ENCODE data around the gene MVB12B. TPM values are rescaled to one million over a fixed set of nuclear protein-coding genes. Genes with fewer than 3 reads are reported as not detected.
A peak's percentile ranks its signal among the peaks of the same experiment; 100 is the strongest.

MVB12B gene
- total and polyA plus RNA-seq, 2 of the 13 experiments (the other 11 are each of a cell fraction or from before 2014, with no cell fraction given): 12.1 to 30.1 TPM

DNA sequence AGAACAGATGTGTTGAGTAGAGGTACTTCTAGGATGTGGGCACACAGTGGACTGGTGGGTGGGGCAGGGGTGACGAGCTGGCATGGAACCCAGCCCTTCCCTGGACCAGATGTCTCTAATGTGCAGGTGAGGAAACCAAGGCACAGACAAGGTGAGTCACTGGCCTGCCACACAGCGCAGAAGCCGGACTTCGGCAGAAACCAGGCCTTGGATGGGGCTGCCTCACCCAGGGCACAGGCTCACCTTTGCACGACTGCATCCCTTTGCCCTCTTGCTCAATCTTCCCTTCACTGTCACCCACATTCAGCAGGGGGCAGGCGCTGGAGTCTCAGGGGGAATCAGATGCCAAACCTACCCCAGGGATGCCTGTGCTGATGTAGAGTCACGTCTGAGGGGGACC is 221.7 kb downstream of the MVB12B start (continued):
- TF ChIP-seq, protein P1, sequence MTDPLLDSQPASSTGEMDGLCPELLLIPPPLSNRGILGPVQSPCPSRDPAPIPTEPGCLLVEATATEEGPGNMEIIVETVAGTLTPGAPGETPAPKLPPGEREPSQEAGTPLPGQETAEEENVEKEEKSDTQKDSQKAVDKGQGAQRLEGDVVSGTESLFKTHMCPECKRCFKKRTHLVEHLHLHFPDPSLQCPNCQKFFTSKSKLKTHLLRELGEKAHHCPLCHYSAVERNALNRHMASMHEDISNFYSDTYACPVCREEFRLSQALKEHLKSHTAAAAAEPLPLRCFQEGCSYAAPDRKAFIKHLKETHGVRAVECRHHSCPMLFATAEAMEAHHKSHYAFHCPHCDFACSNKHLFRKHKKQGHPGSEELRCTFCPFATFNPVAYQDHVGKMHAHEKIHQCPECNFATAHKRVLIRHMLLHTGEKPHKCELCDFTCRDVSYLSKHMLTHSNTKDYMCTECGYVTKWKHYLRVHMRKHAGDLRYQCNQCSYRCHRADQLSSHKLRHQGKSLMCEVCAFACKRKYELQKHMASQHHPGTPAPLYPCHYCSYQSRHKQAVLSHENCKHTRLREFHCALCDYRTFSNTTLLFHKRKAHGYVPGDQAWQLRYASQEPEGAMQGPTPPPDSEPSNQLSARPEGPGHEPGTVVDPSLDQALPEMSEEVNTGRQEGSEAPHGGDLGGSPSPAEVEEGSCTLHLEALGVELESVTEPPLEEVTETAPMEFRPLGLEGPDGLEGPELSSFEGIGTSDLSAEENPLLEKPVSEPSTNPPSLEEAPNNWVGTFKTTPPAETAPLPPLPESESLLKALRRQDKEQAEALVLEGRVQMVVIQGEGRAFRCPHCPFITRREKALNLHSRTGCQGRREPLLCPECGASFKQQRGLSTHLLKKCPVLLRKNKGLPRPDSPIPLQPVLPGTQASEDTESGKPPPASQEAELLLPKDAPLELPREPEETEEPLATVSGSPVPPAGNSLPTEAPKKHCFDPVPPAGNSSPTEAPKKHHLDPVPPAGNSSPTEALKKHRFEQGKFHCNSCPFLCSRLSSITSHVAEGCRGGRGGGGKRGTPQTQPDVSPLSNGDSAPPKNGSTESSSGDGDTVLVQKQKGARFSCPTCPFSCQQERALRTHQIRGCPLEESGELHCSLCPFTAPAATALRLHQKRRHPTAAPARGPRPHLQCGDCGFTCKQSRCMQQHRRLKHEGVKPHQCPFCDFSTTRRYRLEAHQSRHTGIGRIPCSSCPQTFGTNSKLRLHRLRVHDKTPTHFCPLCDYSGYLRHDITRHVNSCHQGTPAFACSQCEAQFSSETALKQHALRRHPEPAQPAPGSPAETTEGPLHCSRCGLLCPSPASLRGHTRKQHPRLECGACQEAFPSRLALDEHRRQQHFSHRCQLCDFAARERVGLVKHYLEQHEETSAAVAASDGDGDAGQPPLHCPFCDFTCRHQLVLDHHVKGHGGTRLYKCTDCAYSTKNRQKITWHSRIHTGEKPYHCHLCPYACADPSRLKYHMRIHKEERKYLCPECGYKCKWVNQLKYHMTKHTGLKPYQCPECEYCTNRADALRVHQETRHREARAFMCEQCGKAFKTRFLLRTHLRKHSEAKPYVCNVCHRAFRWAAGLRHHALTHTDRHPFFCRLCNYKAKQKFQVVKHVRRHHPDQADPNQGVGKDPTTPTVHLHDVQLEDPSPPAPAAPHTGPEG (CRISPR knock-in tag; IDR thresholded peaks at IDR 0.05): no peak
- TF ChIP-seq, protein P2, sequence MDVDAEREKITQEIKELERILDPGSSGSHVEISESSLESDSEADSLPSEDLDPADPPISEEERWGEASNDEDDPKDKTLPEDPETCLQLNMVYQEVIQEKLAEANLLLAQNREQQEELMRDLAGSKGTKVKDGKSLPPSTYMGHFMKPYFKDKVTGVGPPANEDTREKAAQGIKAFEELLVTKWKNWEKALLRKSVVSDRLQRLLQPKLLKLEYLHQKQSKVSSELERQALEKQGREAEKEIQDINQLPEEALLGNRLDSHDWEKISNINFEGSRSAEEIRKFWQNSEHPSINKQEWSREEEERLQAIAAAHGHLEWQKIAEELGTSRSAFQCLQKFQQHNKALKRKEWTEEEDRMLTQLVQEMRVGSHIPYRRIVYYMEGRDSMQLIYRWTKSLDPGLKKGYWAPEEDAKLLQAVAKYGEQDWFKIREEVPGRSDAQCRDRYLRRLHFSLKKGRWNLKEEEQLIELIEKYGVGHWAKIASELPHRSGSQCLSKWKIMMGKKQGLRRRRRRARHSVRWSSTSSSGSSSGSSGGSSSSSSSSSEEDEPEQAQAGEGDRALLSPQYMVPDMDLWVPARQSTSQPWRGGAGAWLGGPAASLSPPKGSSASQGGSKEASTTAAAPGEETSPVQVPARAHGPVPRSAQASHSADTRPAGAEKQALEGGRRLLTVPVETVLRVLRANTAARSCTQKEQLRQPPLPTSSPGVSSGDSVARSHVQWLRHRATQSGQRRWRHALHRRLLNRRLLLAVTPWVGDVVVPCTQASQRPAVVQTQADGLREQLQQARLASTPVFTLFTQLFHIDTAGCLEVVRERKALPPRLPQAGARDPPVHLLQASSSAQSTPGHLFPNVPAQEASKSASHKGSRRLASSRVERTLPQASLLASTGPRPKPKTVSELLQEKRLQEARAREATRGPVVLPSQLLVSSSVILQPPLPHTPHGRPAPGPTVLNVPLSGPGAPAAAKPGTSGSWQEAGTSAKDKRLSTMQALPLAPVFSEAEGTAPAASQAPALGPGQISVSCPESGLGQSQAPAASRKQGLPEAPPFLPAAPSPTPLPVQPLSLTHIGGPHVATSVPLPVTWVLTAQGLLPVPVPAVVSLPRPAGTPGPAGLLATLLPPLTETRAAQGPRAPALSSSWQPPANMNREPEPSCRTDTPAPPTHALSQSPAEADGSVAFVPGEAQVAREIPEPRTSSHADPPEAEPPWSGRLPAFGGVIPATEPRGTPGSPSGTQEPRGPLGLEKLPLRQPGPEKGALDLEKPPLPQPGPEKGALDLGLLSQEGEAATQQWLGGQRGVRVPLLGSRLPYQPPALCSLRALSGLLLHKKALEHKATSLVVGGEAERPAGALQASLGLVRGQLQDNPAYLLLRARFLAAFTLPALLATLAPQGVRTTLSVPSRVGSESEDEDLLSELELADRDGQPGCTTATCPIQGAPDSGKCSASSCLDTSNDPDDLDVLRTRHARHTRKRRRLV (CRISPR knock-in tag; IDR thresholded peaks at IDR 0.05): no peak
- TF ChIP-seq, protein P3, sequence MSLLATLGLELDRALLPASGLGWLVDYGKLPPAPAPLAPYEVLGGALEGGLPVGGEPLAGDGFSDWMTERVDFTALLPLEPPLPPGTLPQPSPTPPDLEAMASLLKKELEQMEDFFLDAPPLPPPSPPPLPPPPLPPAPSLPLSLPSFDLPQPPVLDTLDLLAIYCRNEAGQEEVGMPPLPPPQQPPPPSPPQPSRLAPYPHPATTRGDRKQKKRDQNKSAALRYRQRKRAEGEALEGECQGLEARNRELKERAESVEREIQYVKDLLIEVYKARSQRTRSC (CRISPR knock-in tag; IDR thresholded peaks at IDR 0.05; ENCODE audit: low read depth): no peak
- TF ChIP-seq, protein P4, sequence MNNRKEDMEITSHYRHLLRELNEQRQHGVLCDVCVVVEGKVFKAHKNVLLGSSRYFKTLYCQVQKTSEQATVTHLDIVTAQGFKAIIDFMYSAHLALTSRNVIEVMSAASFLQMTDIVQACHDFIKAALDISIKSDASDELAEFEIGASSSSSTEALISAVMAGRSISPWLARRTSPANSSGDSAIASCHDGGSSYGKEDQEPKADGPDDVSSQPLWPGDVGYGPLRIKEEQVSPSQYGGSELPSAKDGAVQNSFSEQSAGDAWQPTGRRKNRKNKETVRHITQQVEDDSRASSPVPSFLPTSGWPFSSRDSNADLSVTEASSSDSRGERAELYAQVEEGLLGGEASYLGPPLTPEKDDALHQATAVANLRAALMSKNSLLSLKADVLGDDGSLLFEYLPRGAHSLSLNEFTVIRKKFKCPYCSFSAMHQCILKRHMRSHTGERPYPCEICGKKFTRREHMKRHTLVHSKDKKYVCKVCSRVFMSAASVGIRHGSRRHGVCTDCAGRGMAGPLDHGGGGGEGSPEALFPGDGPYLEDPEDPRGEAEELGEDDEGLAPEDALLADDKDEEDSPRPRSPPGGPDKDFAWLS (CRISPR knock-in tag; IDR thresholded peaks at IDR 0.05; ENCODE audit: borderline replicate concordance): no peak
- TF ChIP-seq NFYC (CRISPR knock-in tag; IDR thresholded peaks at IDR 0.05): no peak
- TF ChIP-seq ZKSCAN5 (CRISPR knock-in tag; IDR thresholded peaks at IDR 0.05): no peak
- no peak for TF ChIP-seq KDM6A (CRISPR knock-in tag; IDR thresholded peaks at IDR 0.05; ENCODE audit: low read depth)
- no peak for TF ChIP-seq GTF3A (CRISPR knock-in tag; conservative IDR thresholded peaks at IDR 0.05)
- TF ChIP-seq CBFB (CRISPR knock-in tag; IDR thresholded peaks at IDR 0.05): no peak
- TF ChIP-seq, protein P5, sequence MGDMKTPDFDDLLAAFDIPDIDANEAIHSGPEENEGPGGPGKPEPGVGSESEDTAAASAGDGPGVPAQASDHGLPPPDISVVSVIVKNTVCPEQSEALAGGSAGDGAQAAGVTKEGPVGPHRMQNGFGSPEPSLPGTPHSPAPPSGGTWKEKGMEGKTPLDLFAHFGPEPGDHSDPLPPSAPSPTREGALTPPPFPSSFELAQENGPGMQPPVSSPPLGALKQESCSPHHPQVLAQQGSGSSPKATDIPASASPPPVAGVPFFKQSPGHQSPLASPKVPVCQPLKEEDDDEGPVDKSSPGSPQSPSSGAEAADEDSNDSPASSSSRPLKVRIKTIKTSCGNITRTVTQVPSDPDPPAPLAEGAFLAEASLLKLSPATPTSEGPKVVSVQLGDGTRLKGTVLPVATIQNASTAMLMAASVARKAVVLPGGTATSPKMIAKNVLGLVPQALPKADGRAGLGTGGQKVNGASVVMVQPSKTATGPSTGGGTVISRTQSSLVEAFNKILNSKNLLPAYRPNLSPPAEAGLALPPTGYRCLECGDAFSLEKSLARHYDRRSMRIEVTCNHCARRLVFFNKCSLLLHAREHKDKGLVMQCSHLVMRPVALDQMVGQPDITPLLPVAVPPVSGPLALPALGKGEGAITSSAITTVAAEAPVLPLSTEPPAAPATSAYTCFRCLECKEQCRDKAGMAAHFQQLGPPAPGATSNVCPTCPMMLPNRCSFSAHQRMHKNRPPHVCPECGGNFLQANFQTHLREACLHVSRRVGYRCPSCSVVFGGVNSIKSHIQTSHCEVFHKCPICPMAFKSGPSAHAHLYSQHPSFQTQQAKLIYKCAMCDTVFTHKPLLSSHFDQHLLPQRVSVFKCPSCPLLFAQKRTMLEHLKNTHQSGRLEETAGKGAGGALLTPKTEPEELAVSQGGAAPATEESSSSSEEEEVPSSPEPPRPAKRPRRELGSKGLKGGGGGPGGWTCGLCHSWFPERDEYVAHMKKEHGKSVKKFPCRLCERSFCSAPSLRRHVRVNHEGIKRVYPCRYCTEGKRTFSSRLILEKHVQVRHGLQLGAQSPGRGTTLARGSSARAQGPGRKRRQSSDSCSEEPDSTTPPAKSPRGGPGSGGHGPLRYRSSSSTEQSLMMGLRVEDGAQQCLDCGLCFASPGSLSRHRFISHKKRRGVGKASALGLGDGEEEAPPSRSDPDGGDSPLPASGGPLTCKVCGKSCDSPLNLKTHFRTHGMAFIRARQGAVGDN (CRISPR knock-in tag; IDR thresholded peaks at IDR 0.05): peak; percentile 62
